HEK293 (cell line): ENCODE measurements around the gene LMTK3.
A peak's percentile ranks its signal among the peaks of the same experiment; 100 is the strongest.

Source experiments
- CTCF ChIA-PET: fragments of 350-600 bp; formaldehyde crosslinking; extraction: SDS; loops from one replicate; lab custom pipeline; 2021; ENCODE audit warnings: antibody characterized with exemption; lab: Yijun Ruan, JAX
- POLR2A ChIA-PET: fragments of 300-600 bp; formaldehyde crosslinking; extraction: SDS; loops from one replicate; lab custom pipeline; 2020; ENCODE audit warnings: antibody characterized with exemption, inconsistent platforms; lab: Yijun Ruan, JAX
- H3K27ac ChIP-seq: fragments of 200-500 bp; sonication (Bioruptor generic); 2 replicates; pipeline ENCODE4 v1.5.1; 2014; ENCODE audit warnings: low read depth, low read length, control low read depth, inconsistent platforms; ENCODE audit errors: extremely low read depth
- H3K36me3 ChIP-seq, 2 experiments: fragments of 200-500 bp in 1 of 2; sonication (Bioruptor generic) in 1 of 2; 1 replicate in 1 of 2; 2 replicates in 1 of 2; pipeline ENCODE4 v1.5.1; 2014 to 2017; ENCODE audit warnings: inconsistent platforms in 2 of 2, low read length in 2 of 2; ENCODE audit not compliant: control insufficient read depth in 2 of 2, insufficient read depth in 1 of 2
- H3K4me1 ChIP-seq: fragments of 200-500 bp; sonication (Bioruptor generic); 2 replicates; pipeline ENCODE4 v1.5.1; 2014; ENCODE audit warnings: mild to moderate bottlenecking, low read length, inconsistent platforms; ENCODE audit not compliant: control insufficient read depth, insufficient read depth
- H3K4me3 ChIP-seq: 2 replicates; pipeline ENCODE4 v1.5.1; 2011; ENCODE audit warnings: low read depth, mild to moderate bottlenecking, control low read depth, low read length, moderate library complexity
- H3K9me3 ChIP-seq: fragments of 200-500 bp; sonication (Bioruptor generic); 2 replicates; pipeline ENCODE4 v1.5.1; 2014; ENCODE audit warnings: low read depth, low read length, inconsistent platforms; ENCODE audit not compliant: control insufficient read depth, insufficient read depth
- ELK4 ChIP-seq: IDR thresholded peaks from 2 replicates; pipeline ENCODE4 v1.6.1; 2011; ENCODE audit warnings: mild to moderate bottlenecking, low read depth, low read length, borderline replicate concordance
- KLF1 ChIP-seq: fragments of 450-650 bp; formaldehyde crosslinking; IDR thresholded peaks from 2 replicates; pipeline ENCODE4 v1.5.1; 2016; ENCODE audit warnings: missing biosample characterization, missing genetic modification characterization
- KLF8 ChIP-seq: fragments of 450-650 bp; formaldehyde crosslinking; IDR thresholded peaks from 2 replicates; pipeline ENCODE4 v1.5.1; 2016; ENCODE audit warnings: missing biosample characterization, missing genetic modification characterization
- PRDM4 ChIP-seq: fragments of 450-650 bp; formaldehyde crosslinking; IDR thresholded peaks from 2 replicates; pipeline ENCODE4 v1.5.1; 2017; ENCODE audit warnings: missing biosample characterization, missing genetic modification characterization
- SALL2 ChIP-seq: fragments of 450-650 bp; formaldehyde crosslinking; IDR thresholded peaks from 2 replicates; pipeline ENCODE4 v1.5.0; 2017; ENCODE audit warnings: missing biosample characterization, mild to moderate bottlenecking, missing genetic modification characterization, borderline replicate concordance
- SP2 ChIP-seq: fragments of 450-650 bp; formaldehyde crosslinking; IDR thresholded peaks from 2 replicates; pipeline ENCODE4 v1.5.1; 2016; ENCODE audit warnings: missing biosample characterization, missing genetic modification characterization
- ZBTB11 ChIP-seq: fragments of 450-650 bp; formaldehyde crosslinking; conservative IDR thresholded peaks from 2 replicates; pipeline ENCODE4 v1.5.1; 2016; ENCODE audit warnings: low read depth, missing biosample characterization, missing genetic modification characterization
- ZFP41 ChIP-seq: fragments of 450-650 bp; formaldehyde crosslinking; IDR thresholded peaks from 2 replicates; pipeline ENCODE4 v1.5.1; 2016; ENCODE audit warnings: missing biosample characterization, missing genetic modification characterization, borderline replicate concordance
- ZNF202 ChIP-seq: fragments of 450-650 bp; formaldehyde crosslinking; IDR thresholded peaks from 2 replicates; pipeline ENCODE4 v1.5.1; 2016; ENCODE audit warnings: missing biosample characterization, missing genetic modification characterization, borderline replicate concordance
- ZNF248 ChIP-seq: fragments of 450-650 bp; formaldehyde crosslinking; IDR thresholded peaks from 2 replicates; pipeline ENCODE4 v1.5.1; 2017; ENCODE audit warnings: missing biosample characterization, missing genetic modification characterization
- ZNF274 ChIP-seq, 2 experiments: fragments of 200-500 bp in 1 of 2; fragments of 450-650 bp in 1 of 2; sonication (Bioruptor generic) in 1 of 2; formaldehyde crosslinking in 1 of 2; IDR thresholded peaks; 2 replicates each; pipeline versions ENCODE4 v1.5.1 to v1.6.1; 2014 to 2016; ENCODE audit warnings: borderline replicate concordance in 1 of 2, inconsistent platforms in 1 of 2, low read length in 1 of 2, missing biosample characterization in 1 of 2, missing genetic modification characterization in 1 of 2
- ZNF302 ChIP-seq: fragments of 450-650 bp; formaldehyde crosslinking; IDR thresholded peaks from 2 replicates; pipeline ENCODE4 v1.5.1; 2016; ENCODE audit warnings: missing biosample characterization, missing genetic modification characterization, low read depth
- ZNF391 ChIP-seq: fragments of 450-650 bp; formaldehyde crosslinking; IDR thresholded peaks from 2 replicates; pipeline ENCODE4 v1.5.1; 2016; ENCODE audit warnings: low read depth, missing biosample characterization, missing genetic modification characterization, borderline replicate concordance
- ZNF623 ChIP-seq: fragments of 450-650 bp; formaldehyde crosslinking; IDR thresholded peaks from 2 replicates; pipeline ENCODE4 v1.5.1; 2016; ENCODE audit warnings: missing biosample characterization, missing genetic modification characterization
- ZNF629 ChIP-seq: fragments of 450-650 bp; formaldehyde crosslinking; IDR thresholded peaks from 2 replicates; pipeline ENCODE4 v1.5.1; 2017; ENCODE audit warnings: missing biosample characterization, missing genetic modification characterization
- ZNF747 ChIP-seq: fragments of 450-650 bp; formaldehyde crosslinking; IDR thresholded peaks from 2 replicates; pipeline ENCODE4 v1.5.1; 2016; ENCODE audit warnings: missing biosample characterization, missing genetic modification characterization
- ZSCAN4 ChIP-seq: fragments of 450-650 bp; formaldehyde crosslinking; IDR thresholded peaks from 2 replicates; pipeline ENCODE4 v1.5.1; 2017; ENCODE audit warnings: missing biosample characterization, missing genetic modification characterization

LMTK3 gene

GRCh38 chr19:48511800-48512503, at the start of gene LMTK3 (continued):
- TF ChIP-seq ZBTB11 (tag by site-specific recombination) = no peak
- TF ChIP-seq ZNF391 (tag by site-specific recombination) = no peak
- peak; percentile 74 for TF ChIP-seq SP2 (tag by site-specific recombination)
- peak; percentile 61; the same call in 1 of the 2 replicates for TF ChIP-seq KLF8 (tag by site-specific recombination)
- no peak for TF ChIP-seq ZFP41 (tag by site-specific recombination)
- no peak for TF ChIP-seq PRDM4 (tag by site-specific recombination)
- TF ChIP-seq ZNF302 = no peak
- no peak for TF ChIP-seq ZNF623 (tag by site-specific recombination)
- TF ChIP-seq ZNF274 (IDR thresholded peaks at IDR 0.05; ENCODE audit: low read length) = no peak
- TF ChIP-seq ZNF274 (tag by site-specific recombination; IDR thresholded peaks at IDR 0.05; ENCODE audit: borderline replicate concordance) = no peak
- peak; percentile 45; the same call in 1 of the 2 replicates for TF ChIP-seq ZSCAN4
- TF ChIP-seq ZNF202 (tag by site-specific recombination) = no peak
- TF ChIP-seq ZNF248 (tag by site-specific recombination) = no peak
- peak; percentile 18; the same call in 1 of the 2 replicates for TF ChIP-seq KLF1

- Histone ChIP-seq H3K9me3 (no peaks in the 10 kb centered on the region), H3K36me3 (no peaks in the 10 kb centered on the region), H3K4me3 (no peak overlapping the region), H3K4me1 (peaks cover 3% of the 10 kb centered on the region; the same call in 1 of the 2 replicates), H3K27ac (no peak overlapping the region)
- TF ChIP-seq SALL2 (tag by site-specific recombination) (no peak), ELK4 (no peak), ZNF747 (no peak), ZNF629 (tag by site-specific recombination) (no peak)
- ChIA-PET POLR2A (no interaction called here), CTCF (interaction anchor here (0.7 kb wide), 1 partner anchor 54 kb away, joined by 3 read pairs; no protein-coding TSS in a partner anchor)
Observed at GRCh38 chr19:48561412-48561811, 49.8 kb upstream of the LMTK3 start.
